ENCODE data around the gene STAU1. TPM values are rescaled to one million over a fixed set of nuclear protein-coding genes. Genes with fewer than 3 reads are reported as not detected.

STAU1 gene
- total and polyA plus RNA-seq, 2 of the 13 experiments (the other 11 are each of a cell fraction or from before 2014, with no cell fraction given) = 119 to 133 TPM

DNA sequence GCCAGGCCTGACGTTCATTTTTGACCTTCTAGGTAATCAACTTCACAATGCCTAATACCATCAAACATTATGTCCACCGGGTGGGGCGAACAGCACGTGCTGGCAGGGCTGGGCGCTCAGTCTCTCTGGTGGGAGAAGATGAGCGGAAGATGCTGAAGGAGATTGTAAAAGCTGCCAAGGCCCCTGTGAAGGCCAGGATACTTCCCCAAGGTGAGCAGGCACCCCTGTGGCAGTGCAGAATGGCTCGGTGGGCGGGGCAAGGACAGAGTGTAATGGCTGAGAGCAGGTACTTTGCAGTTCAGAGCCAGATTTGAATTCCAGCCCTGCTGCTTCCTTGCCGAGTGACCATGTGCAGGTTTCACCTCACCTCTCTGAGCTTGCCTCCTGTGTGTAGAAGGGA is 48.2 kb upstream of the STAU1 start:
- Histone ChIP-seq H3K4me1 (ENCODE audit: insufficient read depth, low read length) (no peaks in the 10 kb centered on the region), H2AFZ (ENCODE audit: low read length) (no peak overlapping the region), H3K4me2 (ENCODE audit: low read depth, low read length) (no peak overlapping the region), H3K27me3 (ENCODE audit: control insufficient read depth in 1 of 2, insufficient read depth in 2 of 2, low read length in 2 of 2) (no peaks in the 10 kb centered on the region), H3K27ac (ENCODE audit: extremely low read length, insufficient read depth, low read length) (no peak overlapping the region), H3K4me3 (replicated peaks in 1 of 3; ENCODE audit: insufficient read depth in 1 of 3, low read depth in 2 of 3, low read length in 3 of 3) (no peak overlapping the region), H3K79me2 (ENCODE audit: insufficient read depth, low read length) (no peaks in the 10 kb centered on the region), H4K20me1 (ENCODE audit: insufficient read depth, low read length) (no peaks in the 10 kb centered on the region), H3K36me3 (replicated peaks in 1 of 2; ENCODE audit: control insufficient read depth in 1 of 2, insufficient read depth in 2 of 2, low read length in 2 of 2) (peaks cover 49 to 81% of the 10 kb centered on the region in 2 experiments), H3K9me3 (ENCODE audit: low read length) (no peaks in the 10 kb centered on the region), H3K9ac (ENCODE audit: insufficient read depth, low read depth, low read length) (no peak overlapping the region)
- BruUV-seq (replicated peaks) = no TSS peak
- ChIA-PET CTCF (ENCODE audit: low intra/inter-chr PET ratio, low total read pairs) (no interaction called here), POLR2A (interaction anchor here (2.3 kb wide), 2 partner anchors 10 to 17 kb away, joined by 11 read pairs; partner anchors contain the start of gene DDX27)
- WGBS (ENCODE audit: low lambda C conversion rate) = 96% methylated on average over 9 of the region's 9 CpGs
- intact Hi-C loops (cut with micrococcal nuclease; ENCODE audit: unreplicated experiment) = no loop called here
- FAIRE-seq (no peak), DNase-seq (ENCODE audit: low spot score) (no peak), ATAC-seq (no peak)
- TF ChIP-seq PCBP2 (optimal IDR thresholded peaks at IDR 0.05; ENCODE audit: low read depth, low read length, poor library complexity, severe bottlenecking) (no peak), HNRNPUL1 (IDR thresholded peaks at IDR 0.05; ENCODE audit: low read depth, low read length) (no peak), YEATS4 (CRISPR knock-in tag; IDR thresholded peaks at IDR 0.05; ENCODE audit: borderline replicate concordance) (no peak), PHF8 (CRISPR knock-in tag; IDR thresholded peaks at IDR 0.05) (no peak)
- in situ Hi-C loops (cut with HindIII; ENCODE audit: extremely low pct_ligation_motif_present, low pct_unique_long_range_greater_than_20kb) = no loop called here

DNA sequence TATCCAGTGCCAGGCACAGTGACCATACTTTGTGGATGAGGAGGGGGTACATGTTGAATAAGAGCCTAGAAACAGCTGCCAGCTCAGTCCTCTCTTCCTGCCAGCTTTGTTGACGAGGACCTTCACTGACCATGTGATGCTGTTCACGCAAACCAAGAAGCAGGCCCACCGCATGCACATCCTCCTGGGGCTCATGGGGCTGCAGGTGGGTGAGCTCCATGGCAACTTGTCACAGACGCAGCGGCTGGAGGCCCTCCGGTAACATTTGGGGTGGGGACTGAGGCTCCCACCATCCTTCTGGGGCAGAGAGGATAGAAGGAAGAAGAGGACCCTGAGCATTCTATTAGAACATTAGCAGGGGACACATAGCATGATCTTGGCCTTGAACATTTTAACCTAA is 46.7 kb upstream of the STAU1 start:
- in situ Hi-C loops (cut with HindIII; ENCODE audit: extremely low pct_ligation_motif_present, low pct_unique_long_range_greater_than_20kb) = no loop called here
- intact Hi-C loops (cut with micrococcal nuclease; ENCODE audit: unreplicated experiment) = no loop called here
- no TSS peak for BruUV-seq (replicated peaks)
- Histone ChIP-seq H3K36me3 (replicated peaks in 1 of 2; ENCODE audit: control insufficient read depth in 1 of 2, insufficient read depth in 2 of 2, low read length in 2 of 2) (peaks cover 60 to 85% of the 10 kb centered on the region in 2 experiments), H3K79me2 (ENCODE audit: insufficient read depth, low read length) (no peaks in the 10 kb centered on the region), H4K20me1 (ENCODE audit: insufficient read depth, low read length) (no peaks in the 10 kb centered on the region), H2AFZ (ENCODE audit: low read length) (no peak overlapping the region), H3K9me3 (ENCODE audit: low read length) (no peaks in the 10 kb centered on the region), H3K9ac (ENCODE audit: insufficient read depth, low read depth, low read length) (no peak overlapping the region), H3K27ac (ENCODE audit: extremely low read length, insufficient read depth, low read length) (no peak overlapping the region), H3K4me1 (ENCODE audit: insufficient read depth, low read length) (no peaks in the 10 kb centered on the region), H3K4me2 (ENCODE audit: low read depth, low read length) (no peak overlapping the region), H3K27me3 (ENCODE audit: control insufficient read depth in 1 of 2, insufficient read depth in 2 of 2, low read length in 2 of 2) (no peaks in the 10 kb centered on the region), H3K4me3 (replicated peaks in 1 of 3; ENCODE audit: insufficient read depth in 1 of 3, low read depth in 2 of 3, low read length in 3 of 3) (no peak overlapping the region)
- DNase-seq (ENCODE audit: low spot score) = no peak
- TF ChIP-seq JUND (CRISPR knock-in tag; IDR thresholded peaks at IDR 0.05) (no peak), MEIS1 (CRISPR knock-in tag; IDR thresholded peaks at IDR 0.05; ENCODE audit: borderline replicate concordance) (no peak), NFIB (CRISPR knock-in tag; IDR thresholded peaks at IDR 0.05; ENCODE audit: borderline replicate concordance) (no peak), EZH2 (conservative IDR thresholded peaks at IDR 0.05; ENCODE audit: low read depth, low read length) (no peak), MED1 (CRISPR knock-in tag; IDR thresholded peaks at IDR 0.05) (no peak), ZNF382 (CRISPR knock-in tag; IDR thresholded peaks at IDR 0.05; ENCODE audit: borderline replicate concordance) (no peak)
- TF ChIP-seq, protein P1, sequence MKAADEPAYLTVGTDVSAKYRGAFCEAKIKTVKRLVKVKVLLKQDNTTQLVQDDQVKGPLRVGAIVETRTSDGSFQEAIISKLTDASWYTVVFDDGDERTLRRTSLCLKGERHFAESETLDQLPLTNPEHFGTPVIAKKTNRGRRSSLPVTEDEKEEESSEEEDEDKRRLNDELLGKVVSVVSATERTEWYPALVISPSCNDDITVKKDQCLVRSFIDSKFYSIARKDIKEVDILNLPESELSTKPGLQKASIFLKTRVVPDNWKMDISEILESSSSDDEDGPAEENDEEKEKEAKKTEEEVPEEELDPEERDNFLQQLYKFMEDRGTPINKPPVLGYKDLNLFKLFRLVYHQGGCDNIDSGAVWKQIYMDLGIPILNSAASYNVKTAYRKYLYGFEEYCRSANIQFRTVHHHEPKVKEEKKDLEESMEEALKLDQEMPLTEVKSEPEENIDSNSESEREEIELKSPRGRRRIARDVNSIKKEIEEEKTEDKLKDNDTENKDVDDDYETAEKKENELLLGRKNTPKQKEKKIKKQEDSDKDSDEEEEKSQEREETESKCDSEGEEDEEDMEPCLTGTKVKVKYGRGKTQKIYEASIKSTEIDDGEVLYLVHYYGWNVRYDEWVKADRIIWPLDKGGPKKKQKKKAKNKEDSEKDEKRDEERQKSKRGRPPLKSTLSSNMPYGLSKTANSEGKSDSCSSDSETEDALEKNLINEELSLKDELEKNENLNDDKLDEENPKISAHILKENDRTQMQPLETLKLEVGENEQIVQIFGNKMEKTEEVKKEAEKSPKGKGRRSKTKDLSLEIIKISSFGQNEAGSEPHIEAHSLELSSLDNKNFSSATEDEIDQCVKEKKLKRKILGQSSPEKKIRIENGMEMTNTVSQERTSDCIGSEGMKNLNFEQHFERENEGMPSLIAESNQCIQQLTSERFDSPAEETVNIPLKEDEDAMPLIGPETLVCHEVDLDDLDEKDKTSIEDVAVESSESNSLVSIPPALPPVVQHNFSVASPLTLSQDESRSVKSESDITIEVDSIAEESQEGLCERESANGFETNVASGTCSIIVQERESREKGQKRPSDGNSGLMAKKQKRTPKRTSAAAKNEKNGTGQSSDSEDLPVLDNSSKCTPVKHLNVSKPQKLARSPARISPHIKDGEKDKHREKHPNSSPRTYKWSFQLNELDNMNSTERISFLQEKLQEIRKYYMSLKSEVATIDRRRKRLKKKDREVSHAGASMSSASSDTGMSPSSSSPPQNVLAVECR (CRISPR knock-in tag; IDR thresholded peaks at IDR 0.05; ENCODE audit: borderline replicate concordance) = no peak
- no peak for ATAC-seq
- 96% methylated on average over 6 of the region's 6 CpGs for WGBS (ENCODE audit: low lambda C conversion rate)
- POLR2A ChIA-PET = interaction anchor here (2.0 kb wide), 1 partner anchor 8 kb away, joined by 6 read pairs; no protein-coding TSS in a partner anchor
- CTCF ChIA-PET (ENCODE audit: low intra/inter-chr PET ratio, low total read pairs) = no interaction called here
- FAIRE-seq = no peak
